DOHH2 (cell line): ENCODE measurements around the gene STARD13.

Experiments used
- H3F3A ChIP-seq: fragments of 200-600 bp; sonication (generic), shearing (Covaris generic); 2 replicates; pipeline ENCODE4 v1.6.0; 2016; ENCODE audit warnings: antibody characterized with exemption, mild to moderate bottlenecking; ENCODE audit not compliant: control insufficient read depth, insufficient read depth
- H3K27ac ChIP-seq: fragments of 200-600 bp; sonication (generic); 2 replicates; pipeline ENCODE4 v1.5.1; 2014; ENCODE audit warnings: low read depth, mild to moderate bottlenecking, low read length, moderate library complexity
- H3K27me3 ChIP-seq: fragments of 200-600 bp; sonication (generic); 2 replicates; pipeline ENCODE4 v1.6.1; 2014; ENCODE audit warnings: mild to moderate bottlenecking, low read length, mixed read lengths; ENCODE audit not compliant: control insufficient read depth
- H3K36me3 ChIP-seq: fragments of 200-600 bp; sonication (generic); 2 replicates; pipeline ENCODE4 v1.6.1; 2014; ENCODE audit warnings: mild to moderate bottlenecking, low read length, moderate library complexity, mixed read lengths; ENCODE audit not compliant: control insufficient read depth
- H3K4me1 ChIP-seq: fragments of 200-600 bp; sonication (generic); 2 replicates; pipeline ENCODE4 v1.6.1; 2014; ENCODE audit warnings: mild to moderate bottlenecking, low read length, mixed read lengths; ENCODE audit not compliant: control insufficient read depth
- H3K4me2 ChIP-seq: fragments of 200-600 bp; sonication (generic); 2 replicates; pipeline ENCODE4 v1.6.0; 2014; ENCODE audit warnings: mild to moderate bottlenecking, low read length, moderate library complexity
- H3K4me3 ChIP-seq: fragments of 200-600 bp; sonication (generic); 2 replicates; pipeline ENCODE4 v1.5.1; 2014; ENCODE audit warnings: mild to moderate bottlenecking, low read length, mixed read lengths
- H3K79me2 ChIP-seq: fragments of 200-600 bp; sonication (generic); 2 replicates; pipeline ENCODE4 v1.6.1; 2014; ENCODE audit warnings: mild to moderate bottlenecking, low read length, mixed read lengths; ENCODE audit not compliant: control insufficient read depth
- H3K9me2 ChIP-seq: fragments of 200-600 bp; sonication (generic); replicated peaks from 2 replicates; pipeline ENCODE4 v1.6.1; 2014; ENCODE audit warnings: mild to moderate bottlenecking, low read length, mixed read lengths; ENCODE audit not compliant: control insufficient read depth
- H3K9me3 ChIP-seq: fragments of 200-600 bp; sonication (generic); 2 replicates; pipeline ENCODE4 v1.6.1; 2014; ENCODE audit warnings: antibody characterized with exemption, low read length, mixed read lengths; ENCODE audit not compliant: control insufficient read depth, insufficient read depth
- H4K20me1 ChIP-seq: fragments of 200-600 bp; sonication (generic); 2 replicates; pipeline ENCODE4 v1.6.0; 2014; ENCODE audit warnings: low read depth, mild to moderate bottlenecking, antibody characterized with exemption, low read length, moderate library complexity; ENCODE audit not compliant: control insufficient read depth, insufficient read depth
- EZH2phosphoT487 ChIP-seq: fragments of 200-600 bp; sonication (generic); IDR thresholded peaks from 2 replicates; pipeline ENCODE4 v1.6.1; 2017; ENCODE audit warnings: borderline replicate concordance, mild to moderate bottlenecking, antibody characterized with exemption, low read length, moderate library complexity, mixed read lengths
- TF ChIP-seq, protein P1 (sequence below): fragments of 200-600 bp; sonication (generic); IDR thresholded peaks from one replicate; pipeline ENCODE4 v1.5.1; 2014; ENCODE audit warnings: antibody characterized with exemption, mild to moderate bottlenecking, low read depth, low read length; ENCODE audit not compliant: poor library complexity, severe bottlenecking

STARD13 gene

GRCh38 chr13:33330483-33330882, 44.9 kb upstream of the STARD13 start:
- no peak overlapping the region for H3K27ac ChIP-seq
- no peaks in the 10 kb centered on the region for H3K4me1 ChIP-seq
- no peaks in the 10 kb centered on the region for H3K36me3 ChIP-seq
- H3K4me3 ChIP-seq: no peak overlapping the region
- no peaks in the 10 kb centered on the region for H3F3A ChIP-seq
- H3K9me3 ChIP-seq: no peaks in the 10 kb centered on the region
- no peak overlapping the region for H3K4me2 ChIP-seq
- no peaks in the 10 kb centered on the region for H3K79me2 ChIP-seq
- no peaks in the 10 kb centered on the region for H3K27me3 ChIP-seq
- no peaks in the 10 kb centered on the region for H4K20me1 ChIP-seq
- TF ChIP-seq, protein P1, sequence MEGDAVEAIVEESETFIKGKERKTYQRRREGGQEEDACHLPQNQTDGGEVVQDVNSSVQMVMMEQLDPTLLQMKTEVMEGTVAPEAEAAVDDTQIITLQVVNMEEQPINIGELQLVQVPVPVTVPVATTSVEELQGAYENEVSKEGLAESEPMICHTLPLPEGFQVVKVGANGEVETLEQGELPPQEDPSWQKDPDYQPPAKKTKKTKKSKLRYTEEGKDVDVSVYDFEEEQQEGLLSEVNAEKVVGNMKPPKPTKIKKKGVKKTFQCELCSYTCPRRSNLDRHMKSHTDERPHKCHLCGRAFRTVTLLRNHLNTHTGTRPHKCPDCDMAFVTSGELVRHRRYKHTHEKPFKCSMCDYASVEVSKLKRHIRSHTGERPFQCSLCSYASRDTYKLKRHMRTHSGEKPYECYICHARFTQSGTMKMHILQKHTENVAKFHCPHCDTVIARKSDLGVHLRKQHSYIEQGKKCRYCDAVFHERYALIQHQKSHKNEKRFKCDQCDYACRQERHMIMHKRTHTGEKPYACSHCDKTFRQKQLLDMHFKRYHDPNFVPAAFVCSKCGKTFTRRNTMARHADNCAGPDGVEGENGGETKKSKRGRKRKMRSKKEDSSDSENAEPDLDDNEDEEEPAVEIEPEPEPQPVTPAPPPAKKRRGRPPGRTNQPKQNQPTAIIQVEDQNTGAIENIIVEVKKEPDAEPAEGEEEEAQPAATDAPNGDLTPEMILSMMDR: no peak
- TF ChIP-seq EZH2phosphoT487: no peak
- no peaks in the 10 kb centered on the region for H3K9me2 ChIP-seq

DNA sequence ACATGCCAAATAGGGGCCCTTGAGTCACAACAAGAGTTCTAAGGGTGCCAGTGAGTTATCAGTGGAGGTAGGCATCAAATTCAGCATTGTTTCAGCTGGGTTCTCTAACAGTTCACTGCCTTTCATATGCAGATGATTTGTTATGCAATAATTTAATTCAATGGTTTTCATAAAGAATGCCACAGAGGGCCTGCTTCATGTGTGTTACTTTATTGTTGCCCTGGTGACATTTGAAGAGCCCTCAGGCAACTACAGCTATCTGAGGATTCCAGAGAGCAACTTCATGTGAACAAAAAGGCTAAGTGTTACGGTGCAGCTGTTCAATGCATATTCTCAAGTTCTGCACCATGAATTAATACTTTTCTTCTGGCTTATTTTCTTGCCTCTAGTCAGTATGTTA, 43.1 kb upstream of the STARD13 start:
- Histone ChIP-seq H3K4me1 (no peaks in the 10 kb centered on the region), H3F3A (no peaks in the 10 kb centered on the region), H3K27me3 (no peaks in the 10 kb centered on the region), H4K20me1 (no peaks in the 10 kb centered on the region), H3K9me2 (no peaks in the 10 kb centered on the region), H3K79me2 (no peaks in the 10 kb centered on the region), H3K27ac (no peak overlapping the region), H3K36me3 (no peaks in the 10 kb centered on the region), H3K4me2 (no peak overlapping the region), H3K4me3 (no peak overlapping the region), H3K9me3 (no peaks in the 10 kb centered on the region)
- TF ChIP-seq, protein P1: no peak

GRCh38 chr13:33326723-33327122, 41.2 kb upstream of the STARD13 start:
- Histone ChIP-seq H3K9me3 (no peaks in the 10 kb centered on the region), H4K20me1 (no peaks in the 10 kb centered on the region)
- no peak for TF ChIP-seq EZH2phosphoT487
- TF ChIP-seq, protein P1: no peak

GRCh38 chr13:33326246-33326645, 40.7 kb upstream of the STARD13 start:
- Histone ChIP-seq H3K79me2 (no peaks in the 10 kb centered on the region), H3K4me3 (no peak overlapping the region), H3K27ac (no peak overlapping the region), H4K20me1 (no peaks in the 10 kb centered on the region), H3F3A (no peaks in the 10 kb centered on the region), H3K36me3 (no peaks in the 10 kb centered on the region), H3K4me2 (no peak overlapping the region), H3K4me1 (no peaks in the 10 kb centered on the region), H3K9me3 (no peaks in the 10 kb centered on the region), H3K9me2 (no peaks in the 10 kb centered on the region), H3K27me3 (no peaks in the 10 kb centered on the region)
- TF ChIP-seq, protein P1: no peak
- no peak for TF ChIP-seq EZH2phosphoT487

More at GRCh38 chr13:33326723-33327122, 41.2 kb upstream of the STARD13 start:
- Histone ChIP-seq H3K36me3 (no peaks in the 10 kb centered on the region), H3F3A (no peaks in the 10 kb centered on the region), H3K27ac (no peak overlapping the region), H3K27me3 (no peaks in the 10 kb centered on the region), H3K79me2 (no peaks in the 10 kb centered on the region), H3K4me2 (no peak overlapping the region), H3K9me2 (no peaks in the 10 kb centered on the region), H3K4me3 (no peak overlapping the region), H3K4me1 (no peaks in the 10 kb centered on the region)
